ENCODE measurements around the gene KRTAP24-1.

The KRTAP24-1 gene

DNA sequence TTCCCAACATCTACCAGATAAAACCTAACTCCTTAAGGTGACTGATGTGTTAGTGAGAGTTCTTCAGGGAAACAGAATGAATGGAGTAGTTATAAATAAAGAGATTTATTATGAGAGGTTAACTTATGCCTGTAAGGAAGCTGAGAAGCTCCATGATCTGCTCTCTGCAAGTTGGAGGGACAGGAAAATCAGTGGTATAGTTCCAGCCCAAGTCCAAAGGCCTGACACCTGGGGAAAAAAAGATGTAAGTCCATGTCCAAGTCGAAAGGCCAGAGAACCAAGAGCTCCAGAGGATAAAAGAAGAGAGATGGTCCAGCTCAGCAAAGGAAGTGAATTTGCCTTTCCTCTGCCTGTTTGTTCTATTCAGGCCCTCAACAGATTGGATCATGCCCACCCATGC, 27.1 kb downstream of the KRTAP24-1 start:
- H3K27ac ChIP-seq: no peak overlapping the region

DNA sequence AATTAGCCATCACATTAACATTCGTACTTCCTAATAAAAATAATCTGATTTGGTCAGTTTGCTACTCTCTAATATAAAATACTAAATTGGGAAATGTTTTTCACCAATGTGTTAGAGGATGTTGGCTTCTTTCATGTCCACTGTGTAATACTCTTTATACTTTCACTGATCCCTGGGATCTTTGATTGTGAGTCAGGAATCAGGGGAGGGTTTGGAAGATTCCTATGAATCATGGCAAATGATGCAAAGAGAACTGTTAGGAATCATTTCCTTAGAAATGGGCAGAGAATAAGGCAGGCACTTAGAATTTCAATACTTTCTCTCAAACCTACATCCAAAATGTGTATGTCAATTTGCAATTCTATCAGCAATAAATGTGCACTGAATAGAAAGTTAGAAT, 31.0 kb downstream of the KRTAP24-1 start:
- H3K27ac ChIP-seq: no peak overlapping the region
- TF ChIP-seq, protein P1, sequence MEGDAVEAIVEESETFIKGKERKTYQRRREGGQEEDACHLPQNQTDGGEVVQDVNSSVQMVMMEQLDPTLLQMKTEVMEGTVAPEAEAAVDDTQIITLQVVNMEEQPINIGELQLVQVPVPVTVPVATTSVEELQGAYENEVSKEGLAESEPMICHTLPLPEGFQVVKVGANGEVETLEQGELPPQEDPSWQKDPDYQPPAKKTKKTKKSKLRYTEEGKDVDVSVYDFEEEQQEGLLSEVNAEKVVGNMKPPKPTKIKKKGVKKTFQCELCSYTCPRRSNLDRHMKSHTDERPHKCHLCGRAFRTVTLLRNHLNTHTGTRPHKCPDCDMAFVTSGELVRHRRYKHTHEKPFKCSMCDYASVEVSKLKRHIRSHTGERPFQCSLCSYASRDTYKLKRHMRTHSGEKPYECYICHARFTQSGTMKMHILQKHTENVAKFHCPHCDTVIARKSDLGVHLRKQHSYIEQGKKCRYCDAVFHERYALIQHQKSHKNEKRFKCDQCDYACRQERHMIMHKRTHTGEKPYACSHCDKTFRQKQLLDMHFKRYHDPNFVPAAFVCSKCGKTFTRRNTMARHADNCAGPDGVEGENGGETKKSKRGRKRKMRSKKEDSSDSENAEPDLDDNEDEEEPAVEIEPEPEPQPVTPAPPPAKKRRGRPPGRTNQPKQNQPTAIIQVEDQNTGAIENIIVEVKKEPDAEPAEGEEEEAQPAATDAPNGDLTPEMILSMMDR (conservative IDR thresholded peaks at IDR 0.05): no peak

More for the DNA sequence above, 27.1 kb downstream of the KRTAP24-1 start:
- TF ChIP-seq, protein P1 (conservative IDR thresholded peaks at IDR 0.05): no peak

DNA sequence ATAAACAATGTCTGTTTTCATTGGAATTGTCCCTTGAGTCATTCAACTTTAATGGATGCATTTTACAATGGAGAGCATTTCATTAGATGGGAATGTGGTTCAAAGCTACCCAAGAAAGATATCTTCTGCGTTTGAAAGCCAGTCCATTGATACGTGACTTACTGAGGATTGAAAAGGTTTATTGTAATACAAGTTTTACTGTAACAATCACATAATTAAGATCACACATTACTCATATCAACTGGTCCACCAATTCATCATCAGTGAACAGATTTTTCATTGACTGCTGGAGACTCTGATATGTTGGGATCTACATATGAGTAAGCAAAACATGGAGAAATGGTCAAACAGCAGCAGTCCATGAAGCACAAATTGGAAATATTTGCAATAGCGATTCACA, 32.8 kb downstream of the KRTAP24-1 start:
- H3K27ac ChIP-seq: no peak overlapping the region
- TF ChIP-seq, protein P1 (conservative IDR thresholded peaks at IDR 0.05): no peak

DNA sequence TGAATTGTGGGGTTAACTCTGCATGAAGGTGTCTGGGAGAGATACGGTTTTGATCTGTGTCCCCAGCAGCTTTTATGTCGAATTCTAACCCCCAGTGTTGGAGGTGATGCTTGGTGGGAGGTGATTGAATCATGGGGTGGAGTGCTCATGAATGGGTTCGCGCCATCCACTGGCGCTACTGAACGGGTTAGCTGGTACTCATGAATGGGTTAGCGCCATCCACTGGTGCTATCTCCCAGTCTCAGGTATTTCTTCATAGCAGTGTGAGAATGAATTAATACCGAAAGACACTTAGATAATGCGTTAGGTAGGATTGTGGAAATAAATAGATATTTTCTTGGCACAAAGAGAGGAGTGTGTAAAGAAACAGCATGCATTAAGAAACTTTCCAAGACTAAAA, 33.9 kb downstream of the KRTAP24-1 start:
- TF ChIP-seq, protein P1 (conservative IDR thresholded peaks at IDR 0.05): no peak
- no peak overlapping the region for H3K27ac ChIP-seq

DNA sequence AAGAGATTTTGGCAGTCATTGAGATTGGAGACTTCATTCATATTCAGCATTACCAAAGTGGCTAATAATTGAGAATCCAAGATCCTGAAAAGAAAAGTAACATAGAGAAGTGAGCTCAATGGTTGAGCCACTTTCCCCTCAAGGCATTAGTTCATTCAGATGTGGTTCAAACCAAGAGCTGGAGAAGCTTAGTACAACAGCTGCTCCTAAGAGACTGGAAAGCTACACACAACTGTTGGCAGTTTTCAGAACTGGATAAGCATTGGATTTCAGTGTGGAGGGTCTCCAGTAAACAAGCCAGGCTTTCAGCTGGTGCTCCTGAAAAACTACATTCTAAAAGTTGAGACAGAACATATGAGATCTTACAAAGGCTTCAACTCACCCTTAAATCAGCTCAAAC, 37.7 kb downstream of the KRTAP24-1 start:
- no peak overlapping the region for H3K27ac ChIP-seq
- TF ChIP-seq, protein P1 (conservative IDR thresholded peaks at IDR 0.05): no peak

DNA sequence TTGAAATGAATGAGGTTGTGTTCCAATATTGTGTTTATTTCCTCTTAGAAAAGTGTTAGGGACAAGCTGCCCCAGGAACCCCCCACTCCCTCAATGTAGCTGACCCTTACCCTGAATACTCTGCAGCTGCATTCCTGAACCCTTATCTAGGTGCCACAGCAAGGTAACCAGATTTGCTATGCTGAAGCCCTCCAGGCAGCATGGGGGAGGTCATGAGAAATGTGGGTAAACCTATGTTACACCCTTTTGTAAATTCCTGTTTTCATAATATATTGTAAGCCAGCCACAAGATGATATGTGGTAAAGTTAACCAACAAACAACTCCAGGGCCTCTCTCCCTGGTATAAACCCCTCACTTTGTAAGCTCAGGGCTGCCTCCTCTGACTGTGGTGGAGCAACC, 39.1 kb downstream of the KRTAP24-1 start:
- H3K27ac ChIP-seq: no peak overlapping the region
- TF ChIP-seq, protein P1 (conservative IDR thresholded peaks at IDR 0.05): no peak

DNA sequence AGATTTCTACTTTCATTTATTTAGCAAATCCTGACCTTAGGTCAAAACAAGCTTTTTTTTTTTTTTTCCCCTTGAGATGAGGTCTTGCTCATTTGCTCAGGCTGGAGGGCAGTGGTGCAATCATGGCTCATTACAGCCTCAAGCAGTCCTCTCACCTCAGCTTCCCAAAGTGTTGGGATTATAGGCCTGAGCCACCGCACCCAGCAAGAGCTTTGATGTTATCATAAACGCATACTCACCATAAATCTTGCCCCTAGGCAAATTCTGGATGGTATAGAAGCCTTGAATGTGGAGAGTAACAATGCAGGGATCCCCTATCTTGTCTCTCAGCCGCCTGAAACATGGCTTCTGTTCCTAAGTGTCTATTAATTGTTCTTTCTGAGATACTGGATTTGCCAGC, 42.1 kb downstream of the KRTAP24-1 start:
- TF ChIP-seq, protein P1 (conservative IDR thresholded peaks at IDR 0.05): no peak
- H3K27ac ChIP-seq: no peak overlapping the region

DNA sequence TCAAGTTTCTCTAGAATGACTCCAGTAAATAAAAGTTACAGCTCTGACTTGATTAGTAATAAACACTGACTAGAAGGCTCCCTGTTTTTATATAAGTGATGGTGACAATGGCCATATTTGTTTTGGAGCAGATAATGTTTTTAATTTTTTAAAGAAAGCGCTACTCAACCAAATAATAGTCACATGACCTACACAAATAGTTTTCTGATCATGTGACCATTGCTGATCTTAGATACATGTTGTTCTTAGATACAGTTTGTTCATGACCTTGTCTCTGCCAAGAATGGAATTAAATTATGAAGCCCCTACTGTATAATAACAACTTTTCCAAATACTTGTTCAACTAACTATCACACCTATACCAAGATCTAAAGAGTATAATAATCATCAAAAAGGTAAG, 44.6 kb downstream of the KRTAP24-1 start:
- no peak overlapping the region for H3K27ac ChIP-seq
- TF ChIP-seq, protein P1 (conservative IDR thresholded peaks at IDR 0.05): no peak

Data from VCaP (cell line).